Endothelial cell of umbilical vein (primary cell): ENCODE results near the gene LBX2. TPM values are rescaled to one million over a fixed set of nuclear protein-coding genes. Genes with fewer than 3 reads are reported as not detected.

Source experiments
- BruUV-seq: library from RNA; stranded (reverse); fragments of 400-500 nt; replicated peaks from 2 replicates; lab custom pipeline; 2021; lab: Mats Ljungman, UMichigan
- CTCF ChIA-PET: fragments of 300-600, 350-600 bp; sonication (Branson Sonifier 250); formaldehyde crosslinking; loops from one replicate; lab custom pipeline; 2021; ENCODE audit warnings: antibody characterized with exemption, inconsistent platforms; lab: Charles Lee
- POLR2A ChIA-PET: fragments of 300-600, 350-600 bp; sonication (Branson Sonifier 250); formaldehyde crosslinking; loops from one replicate; lab custom pipeline; 2021; ENCODE audit warnings: antibody characterized with exemption, inconsistent platforms; lab: Charles Lee
- DNase-seq: peaks from one replicate; pipeline ENCODE4 v3.0.0-alpha.2; 2011; ENCODE audit warnings: low read depth, low spot score
- FAIRE-seq: peaks from 2 replicates; lab custom pipeline; 2011; peaks lifted over from hg19 to GRCh38; lab: Jason Lieb, UNC
- H2AFZ ChIP-seq: 2 replicates; pipeline ENCODE4 v1.6.0; 2012; ENCODE audit warnings: low read depth, low read length, control low read depth, inconsistent platforms
- H3K27ac ChIP-seq: 2 replicates; pipeline ENCODE4 v1.5.1; 2011; ENCODE audit warnings: low read depth, mild to moderate bottlenecking, control low read depth, low read length, moderate library complexity; ENCODE audit not compliant: insufficient read depth
- H3K27me3 ChIP-seq, 2 experiments: 2 replicates each; pipeline versions ENCODE4 v1.6.0 to v1.6.1; 2011; ENCODE audit warnings: low read length in 2 of 2, mixed read lengths in 1 of 2; ENCODE audit not compliant: control insufficient read depth in 2 of 2, insufficient read depth in 2 of 2
- H3K36me3 ChIP-seq, 2 experiments: 2 replicates in 1 of 2; 3 replicates in 1 of 2; pipeline ENCODE4 v1.5.1; 2011; ENCODE audit warnings: low read length in 2 of 2, mild to moderate bottlenecking in 1 of 2, moderate library complexity in 1 of 2; ENCODE audit not compliant: control insufficient read depth in 2 of 2, insufficient read depth in 2 of 2; ENCODE audit errors: extremely low read depth in 1 of 2
- H3K4me1 ChIP-seq: 3 replicates; pipeline ENCODE4 v1.5.1; 2011; ENCODE audit warnings: mild to moderate bottlenecking, low read length; ENCODE audit not compliant: control insufficient read depth, insufficient read depth; ENCODE audit errors: extremely low read depth
- H3K4me2 ChIP-seq: 2 replicates; pipeline ENCODE4 v1.6.1; 2011; ENCODE audit warnings: low read length, control low read depth, mixed read lengths; ENCODE audit not compliant: insufficient read depth
- H3K4me3 ChIP-seq, 3 experiments: fragments of 200-600 bp in 1 of 3; sonication (generic), shearing (Covaris generic) in 1 of 3; replicated peaks in 1 of 3; 2 replicates each; pipeline ENCODE4 v1.5.1; 2011 to 2016; ENCODE audit warnings: control low read depth in 3 of 3, low read length in 3 of 3, mild to moderate bottlenecking in 2 of 3, inconsistent platforms in 1 of 3, low read depth in 1 of 3, moderate library complexity in 1 of 3; ENCODE audit not compliant: insufficient read depth in 1 of 3
- H3K79me2 ChIP-seq: 2 replicates; pipeline ENCODE4 v1.6.0; 2012; ENCODE audit warnings: low read length, inconsistent platforms; ENCODE audit not compliant: control insufficient read depth, insufficient read depth
- H3K9ac ChIP-seq: replicated peaks from 2 replicates; pipeline ENCODE3; 2011; ENCODE audit warnings: low read length, control low read depth; ENCODE audit not compliant: insufficient read depth; ENCODE audit errors: extremely low read depth
- H3K9me1 ChIP-seq: replicated peaks from 3 replicates; pipeline ENCODE4 v1.6.0; 2011; ENCODE audit warnings: mild to moderate bottlenecking, low read length; ENCODE audit not compliant: control insufficient read depth, insufficient read depth; ENCODE audit errors: extremely low read depth
- H3K9me3 ChIP-seq: replicated peaks from 2 replicates; pipeline ENCODE4 v1.5.1; 2012; ENCODE audit warnings: low read length, inconsistent platforms; ENCODE audit not compliant: control insufficient read depth, insufficient read depth
- H4K20me1 ChIP-seq: replicated peaks from 2 replicates; pipeline ENCODE3; 2011; ENCODE audit warnings: mild to moderate bottlenecking, low read length; ENCODE audit not compliant: control insufficient read depth, insufficient read depth; ENCODE audit errors: extremely low read depth
- EZH2 ChIP-seq: IDR thresholded peaks from 2 replicates; pipeline ENCODE4 v1.6.1; 2012; ENCODE audit warnings: borderline replicate concordance, low read depth, mild to moderate bottlenecking, moderate library complexity, low read length, inconsistent platforms; ENCODE audit not compliant: severe bottlenecking
- FOS ChIP-seq: IDR thresholded peaks from 2 replicates; pipeline ENCODE4 v1.6.1; 2011; ENCODE audit warnings: mild to moderate bottlenecking, low read length, moderate library complexity, borderline replicate concordance; ENCODE audit not compliant: insufficient read depth
- GATA2 ChIP-seq: IDR thresholded peaks from 2 replicates; pipeline ENCODE4 v1.7.0; 2011; ENCODE audit warnings: low read depth, mild to moderate bottlenecking, moderate library complexity, mixed read lengths, low read length; ENCODE audit not compliant: insufficient read length, insufficient read depth
- JUN ChIP-seq: IDR thresholded peaks from 2 replicates; pipeline ENCODE4 v1.6.1; 2011; ENCODE audit warnings: borderline replicate concordance, low read depth; ENCODE audit not compliant: insufficient read length, insufficient read depth
- MYC ChIP-seq: IDR thresholded peaks from one replicate; pipeline ENCODE4 v1.6.1; 2011; ENCODE audit warnings: mild to moderate bottlenecking, low read depth, low read length
- POLR2A ChIP-seq: IDR thresholded peaks from 2 replicates; pipeline ENCODE4 v1.6.1; 2012; ENCODE audit warnings: low read depth, mild to moderate bottlenecking, control low read depth, low read length
- POLR2AphosphoS5 ChIP-seq: IDR thresholded peaks from 2 replicates; pipeline ENCODE4 v1.6.1; 2012; ENCODE audit warnings: low read depth, mild to moderate bottlenecking, control low read depth, low read length, moderate library complexity; ENCODE audit not compliant: insufficient read depth
- dilution Hi-C: fragments of 300-500 bp; cut with MboI; formaldehyde crosslinking; loops from one replicate; pipeline ENCODE4 v1.15.0; 2019; ENCODE audit warnings: low sequenced_read_pairs; ENCODE audit not compliant: extremely low pct_ligation_motif_present
- intact Hi-C: fragments of 100-400 bp; cut with micrococcal nuclease; formaldehyde crosslinking; loops from one replicate; pipeline ENCODE4 v1.10.0; 2022
- polyA plus RNA-seq, 4 experiments: library from polyadenylated mRNA; depleted of rRNA in 3 of 4; stranded (reverse) in 3 of 4; unstranded in 1 of 4; fragments of >200 nt; gene quantifications; 2 replicates each; pipeline versions ENCODE4 v1.2.1 to v1.2.3, GENCODE V29; 2011 to 2012; ENCODE audit warnings: missing spikeins in 1 of 4
- total RNA-seq: library from RNA; stranded (reverse); gene quantifications from 2 replicates; pipeline ENCODE4 v1.2.3, GENCODE V29; 2021
- TF ChIP-seq, protein P1 (sequence below): IDR thresholded peaks from 2 replicates; pipeline ENCODE4 v1.6.1; 2011; ENCODE audit not compliant: insufficient read depth, insufficient read length
- TF ChIP-seq, protein P2 (sequence below), 2 donors: IDR thresholded peaks; 1 replicate in 1 of 2; 2 replicates in 1 of 2; pipeline ENCODE4 v1.5.1; 2011; ENCODE audit warnings: low read length in 2 of 2, mild to moderate bottlenecking in 2 of 2, moderate library complexity in 2 of 2, control low read depth in 1 of 2, inconsistent platforms in 1 of 2, low read depth in 1 of 2; ENCODE audit not compliant: insufficient read depth in 1 of 2; ENCODE audit errors: extremely low read depth in 1 of 2

LBX2 gene
- total and polyA plus RNA-seq, 2 donors (not counting 3 experiments of a cell fraction or from before 2014, with no cell fraction given): 2.8 to 3.8 TPM

- POLR2A ChIA-PET: interaction anchor here (1.0 to 1.3 kb wide), 2 partner anchors 22 to 46 kb away, joined by 4 read pairs; partner anchors contain the start of genes DQX1 and WBP1
- H3K4me2 ChIP-seq: peak overlapping the region; percentile 62
- dilution Hi-C loops (no loop called here), intact Hi-C loops (loop anchor here (1.0 to 5.0 kb wide), 2 partner anchors 20 to 149 kb away; partner anchors contain the start of genes SEMA4F and TTC31)
- H3K27ac ChIP-seq: peak overlapping the region; percentile 59
- H3K4me1 ChIP-seq: peaks cover 36% of the 10 kb centered on the region
- peaks cover 0 to 4% of the 10 kb centered on the region in 2 experiments for H3K36me3 ChIP-seq
- H4K20me1 ChIP-seq: no peaks in the 10 kb centered on the region
- DNase-seq (peak; percentile 22), FAIRE-seq (peak; percentile 38)
- peaks cover 4% of the 10 kb centered on the region for H3K79me2 ChIP-seq
- peak overlapping the region; percentile 46 for H3K9ac ChIP-seq
- CTCF ChIA-PET: interaction anchor here (0.7 to 1.9 kb wide), 7 partner anchors 11 to 112 kb away, joined by 3 to 10 read pairs (median 3); partner anchors contain the start of genes CCDC142, LOXL3, MRPL53 and TTC31
- peak overlapping the region; percentile 41 for H2AFZ ChIP-seq
- BruUV-seq: TSS peak; percentile 57
- no peaks in the 10 kb centered on the region for H3K9me3 ChIP-seq
- TF ChIP-seq, protein P1, sequence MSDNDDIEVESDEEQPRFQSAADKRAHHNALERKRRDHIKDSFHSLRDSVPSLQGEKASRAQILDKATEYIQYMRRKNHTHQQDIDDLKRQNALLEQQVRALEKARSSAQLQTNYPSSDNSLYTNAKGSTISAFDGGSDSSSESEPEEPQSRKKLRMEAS: no peak
- TF ChIP-seq, protein P2, sequence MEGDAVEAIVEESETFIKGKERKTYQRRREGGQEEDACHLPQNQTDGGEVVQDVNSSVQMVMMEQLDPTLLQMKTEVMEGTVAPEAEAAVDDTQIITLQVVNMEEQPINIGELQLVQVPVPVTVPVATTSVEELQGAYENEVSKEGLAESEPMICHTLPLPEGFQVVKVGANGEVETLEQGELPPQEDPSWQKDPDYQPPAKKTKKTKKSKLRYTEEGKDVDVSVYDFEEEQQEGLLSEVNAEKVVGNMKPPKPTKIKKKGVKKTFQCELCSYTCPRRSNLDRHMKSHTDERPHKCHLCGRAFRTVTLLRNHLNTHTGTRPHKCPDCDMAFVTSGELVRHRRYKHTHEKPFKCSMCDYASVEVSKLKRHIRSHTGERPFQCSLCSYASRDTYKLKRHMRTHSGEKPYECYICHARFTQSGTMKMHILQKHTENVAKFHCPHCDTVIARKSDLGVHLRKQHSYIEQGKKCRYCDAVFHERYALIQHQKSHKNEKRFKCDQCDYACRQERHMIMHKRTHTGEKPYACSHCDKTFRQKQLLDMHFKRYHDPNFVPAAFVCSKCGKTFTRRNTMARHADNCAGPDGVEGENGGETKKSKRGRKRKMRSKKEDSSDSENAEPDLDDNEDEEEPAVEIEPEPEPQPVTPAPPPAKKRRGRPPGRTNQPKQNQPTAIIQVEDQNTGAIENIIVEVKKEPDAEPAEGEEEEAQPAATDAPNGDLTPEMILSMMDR (IDR thresholded peaks at IDR 0.05; ENCODE audit: extremely low read depth in 1 of 2, insufficient read depth in 1 of 2, low read depth in 1 of 2, low read length in 2 of 2): no peak
- no peak for TF ChIP-seq EZH2
- no peak for TF ChIP-seq POLR2A
- no peak for TF ChIP-seq POLR2AphosphoS5
- no peak for TF ChIP-seq JUN
- TF ChIP-seq MYC: no peak
- TF ChIP-seq FOS: no peak
- no peak for TF ChIP-seq GATA2
- H3K27me3 ChIP-seq: peaks cover 15 to 29% of the 10 kb centered on the region in 2 experiments
- H3K9me1 ChIP-seq: no peaks in the 10 kb centered on the region
- peak overlapping the region in 2 of 3 experiments; percentile 50 to 55 for H3K4me3 ChIP-seq
Observed at GRCh38 chr2:74503506-74504475, 4.4 kb upstream of the LBX2 start.
